GM19463 (cell line): ENCODE results near the gene SHISA9.

Source experiments
- ATAC-seq: cut with Tn5 transposase; IDR thresholded peaks from one replicate; pipeline ENCODE4 v1.9.1; 2021; ENCODE audit warnings: mild to moderate bottlenecking, moderate library complexity; ENCODE audit not compliant: unreplicated experiment

Gene SHISA9

GRCh38 chr16:12942861-12943260 is 41.5 kb downstream of the SHISA9 start:
- no peak for ATAC-seq

GRCh38 chr16:12944300-12944699 is 42.9 kb downstream of the SHISA9 start:
- ATAC-seq, result no peak

GRCh38 chr16:12951392-12951791 is 50.0 kb downstream of the SHISA9 start:
- ATAC-seq, result no peak

DNA sequence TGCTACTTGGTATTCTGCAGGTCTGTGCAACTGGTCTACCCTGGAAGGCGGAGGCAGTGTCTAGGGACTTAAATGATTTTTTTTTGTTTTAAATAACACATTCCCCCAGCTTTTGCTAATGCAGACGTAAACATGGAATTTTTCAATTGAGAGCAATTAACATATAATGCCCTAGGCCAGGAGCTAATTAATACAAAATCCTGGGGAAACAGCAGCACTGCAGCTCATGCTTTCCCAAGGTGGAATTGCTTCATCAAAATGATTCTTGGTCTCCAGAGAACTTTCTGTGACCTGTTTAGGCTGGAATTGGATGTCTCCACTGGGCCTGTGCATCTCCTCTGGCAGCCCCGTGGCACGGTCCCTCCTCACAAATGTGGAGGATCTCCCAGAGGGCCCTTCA is 50.6 kb downstream of the SHISA9 start:
- no peak for ATAC-seq

DNA sequence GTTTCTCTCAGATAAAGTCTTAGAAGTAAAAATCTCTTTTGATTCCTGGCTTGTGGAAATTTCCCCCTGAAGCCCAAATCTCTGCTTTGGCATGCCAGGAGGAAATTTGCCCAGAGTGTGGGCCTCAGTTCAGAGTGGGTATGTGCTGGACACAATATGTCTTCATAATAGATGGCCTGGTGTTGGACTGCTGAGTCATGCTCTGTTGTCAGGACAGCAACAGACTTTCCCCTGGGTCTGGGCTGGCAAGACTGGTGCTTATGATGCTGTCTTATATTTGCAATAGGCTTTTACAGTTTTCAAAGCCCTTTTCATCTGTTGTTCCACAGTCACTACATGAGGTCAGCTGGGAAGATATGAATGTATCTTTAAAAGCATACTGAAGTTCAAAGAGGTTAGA is 57.0 kb downstream of the SHISA9 start:
- ATAC-seq, result no peak

DNA sequence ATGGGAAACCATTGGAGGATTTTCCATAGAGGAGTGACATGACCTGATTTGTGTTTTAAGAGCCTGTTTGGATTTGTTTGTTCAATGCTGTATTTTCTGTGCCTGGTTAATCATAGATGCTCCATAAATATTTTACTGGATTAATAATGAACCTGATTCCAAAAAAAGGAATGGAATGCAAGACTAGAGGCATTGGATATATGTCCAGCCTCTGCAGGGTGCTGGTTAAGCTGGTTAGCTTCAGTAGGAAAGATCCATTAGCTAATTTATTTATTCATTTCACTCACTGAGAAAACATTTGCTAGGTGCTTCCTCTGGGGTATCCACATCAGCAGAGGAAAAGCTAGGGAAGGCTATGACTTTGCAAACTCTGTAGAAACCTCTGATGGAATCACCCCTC is 57.7 kb downstream of the SHISA9 start:
- no peak for ATAC-seq

DNA sequence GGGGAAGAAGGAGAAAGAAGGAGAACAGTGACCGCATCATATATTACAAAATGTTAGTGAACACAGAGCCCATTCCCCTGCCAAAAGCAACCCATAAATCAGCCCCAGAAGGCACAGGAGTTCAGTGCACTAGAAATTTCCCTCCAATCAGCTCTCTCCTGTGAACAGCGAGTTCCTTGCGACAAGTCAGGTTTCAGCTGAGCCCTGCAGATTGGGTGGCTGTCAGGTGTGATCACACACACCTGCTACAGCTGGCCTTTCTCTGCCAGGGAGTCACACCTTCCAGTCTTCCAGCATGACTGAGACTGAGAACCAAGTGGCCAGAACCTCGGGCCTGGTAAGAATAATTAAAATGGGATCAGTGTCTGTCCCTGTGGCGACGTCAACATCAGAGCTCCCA is 60.2 kb downstream of the SHISA9 start:
- ATAC-seq, result no peak

GRCh38 chr16:12964461-12964860 is 63.1 kb downstream of the SHISA9 start:
- no peak for ATAC-seq

DNA sequence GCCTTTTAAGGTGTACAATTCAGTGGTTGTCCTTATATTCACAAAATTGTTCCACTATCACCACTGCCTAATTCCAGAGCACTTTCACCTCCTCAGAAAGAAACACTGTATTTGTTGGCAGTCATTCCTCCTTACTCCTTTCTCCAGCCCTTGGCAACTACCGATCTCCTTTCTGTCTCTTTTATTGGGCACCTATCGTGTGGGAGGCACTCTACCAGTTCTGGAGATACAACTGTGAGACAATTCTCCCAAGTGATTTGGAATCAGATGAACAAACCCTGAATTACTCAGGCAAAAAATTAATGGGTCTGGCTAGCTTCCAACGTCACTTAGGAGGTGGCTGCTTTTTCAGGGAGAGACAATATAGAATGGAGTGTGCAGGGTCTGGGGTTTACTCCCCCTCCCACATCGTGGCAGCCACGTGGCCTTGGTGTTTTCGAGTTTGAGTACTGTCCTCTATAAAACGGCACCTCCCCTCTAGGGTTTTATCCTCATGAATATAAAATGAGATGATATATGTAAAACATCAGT is 63.9 kb downstream of the SHISA9 start:
- no peak for ATAC-seq

- ATAC-seq, result no peak
Measured at GRCh38 chr16:12971241-12971640, 69.8 kb downstream of the SHISA9 start.

- ATAC-seq, result no peak
Measured at GRCh38 chr16:12972246-12972645, 70.8 kb downstream of the SHISA9 start.

DNA sequence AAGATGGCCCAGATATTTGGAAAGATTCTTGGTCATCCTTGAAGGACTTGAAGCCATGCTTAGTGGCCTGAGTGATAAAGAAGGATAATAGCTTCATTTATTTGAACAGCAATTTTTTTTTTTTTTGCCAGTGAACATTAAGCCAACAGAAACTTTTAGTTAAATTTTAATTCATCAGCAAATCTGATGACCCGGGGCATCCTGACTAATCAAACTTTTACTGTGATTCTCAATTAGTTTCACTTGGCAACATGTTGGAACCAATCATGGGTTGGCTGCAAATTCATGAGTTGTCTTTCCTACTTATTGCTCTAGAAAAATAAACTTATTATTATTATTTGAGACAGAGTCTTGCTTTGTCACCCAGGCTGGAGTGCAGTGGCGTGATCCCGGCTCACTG is 74.4 kb downstream of the SHISA9 start:
- no peak for ATAC-seq

- no peak for ATAC-seq
Measured at GRCh38 chr16:12976496-12976895, 75.1 kb downstream of the SHISA9 start.

DNA sequence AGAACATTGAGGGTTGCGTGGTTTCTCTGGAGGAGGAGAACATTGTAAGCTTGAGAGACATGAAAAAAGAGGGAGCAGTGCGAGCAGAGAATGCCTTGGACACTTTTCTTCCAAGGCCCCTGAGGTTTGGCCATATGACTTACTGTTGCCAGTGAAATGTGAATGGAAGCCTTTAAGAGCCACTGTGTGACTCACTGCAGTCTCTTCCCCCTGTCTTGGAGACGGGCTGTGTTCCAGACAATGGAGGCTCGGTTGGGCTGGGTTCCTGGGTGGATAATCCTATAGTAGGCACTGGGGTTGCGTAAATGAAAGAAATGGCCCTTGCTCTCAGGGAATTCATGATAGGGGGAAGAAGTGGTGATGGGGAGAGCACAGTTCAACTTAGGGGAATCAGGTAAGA is 75.5 kb downstream of the SHISA9 start:
- no peak for ATAC-seq

DNA sequence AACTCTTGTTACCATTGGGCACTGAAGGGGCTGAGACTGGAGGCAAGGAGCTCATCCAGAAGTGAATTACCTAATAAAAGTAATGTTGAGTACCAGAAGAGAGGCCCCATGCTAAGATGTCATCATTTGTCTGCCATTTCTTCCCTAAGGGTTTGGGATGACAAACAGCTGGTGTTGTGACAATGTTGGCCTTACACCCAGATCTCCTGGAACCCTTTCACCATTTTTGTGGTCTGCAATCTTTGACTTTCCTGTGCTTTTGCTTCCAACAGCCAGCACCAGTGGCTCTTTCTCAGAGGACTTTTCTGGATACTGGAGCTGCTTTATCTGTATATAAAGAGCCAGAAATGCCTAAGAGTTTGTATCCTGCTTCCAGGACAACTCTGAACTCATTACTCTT is 84.1 kb downstream of the SHISA9 start:
- ATAC-seq, result no peak

DNA sequence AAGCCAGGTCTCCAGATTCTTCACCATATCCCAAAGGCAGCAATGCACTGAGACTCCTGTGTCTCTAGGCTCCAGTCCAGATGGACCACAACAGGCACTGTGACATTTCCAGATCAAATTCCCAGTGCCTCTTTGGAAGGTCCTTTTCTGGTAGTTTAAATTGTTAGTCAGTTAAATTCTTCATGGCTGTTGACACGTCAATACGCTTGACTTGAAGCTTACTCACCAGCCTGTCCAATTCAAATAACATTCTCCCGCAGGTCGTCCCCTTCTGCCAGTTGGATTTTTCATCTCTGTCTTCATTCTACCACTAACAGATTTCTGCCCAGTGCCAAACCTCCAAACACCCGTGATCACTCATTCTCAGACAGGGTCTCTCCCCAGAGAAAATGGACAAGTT is 86.7 kb downstream of the SHISA9 start:
- ATAC-seq, result no peak

DNA sequence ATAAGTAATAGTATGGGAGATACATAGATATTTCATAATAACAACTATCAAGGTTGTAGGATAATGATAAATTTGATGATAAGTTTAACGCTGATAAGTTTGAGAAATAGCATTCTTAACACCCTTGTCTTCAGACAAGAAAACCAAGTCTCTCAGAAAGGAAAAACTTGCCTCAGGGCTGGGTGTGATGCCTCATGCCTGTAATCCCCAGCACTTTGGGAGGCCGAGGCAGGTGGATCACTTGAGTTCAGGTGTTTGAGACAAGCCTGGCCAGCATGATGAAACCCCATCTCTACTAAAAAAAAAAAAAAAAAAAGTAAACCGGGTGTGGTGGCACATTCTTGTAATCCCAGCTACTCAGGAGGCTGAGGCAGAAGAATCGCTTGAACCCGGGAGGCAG is 90.7 kb downstream of the SHISA9 start:
- no peak for ATAC-seq

GRCh38 chr16:12994402-12994801 is 93.0 kb downstream of the SHISA9 start:
- no peak for ATAC-seq

- ATAC-seq, result no peak
Measured at GRCh38 chr16:12995721-12996372, 94.4 kb downstream of the SHISA9 start.

DNA sequence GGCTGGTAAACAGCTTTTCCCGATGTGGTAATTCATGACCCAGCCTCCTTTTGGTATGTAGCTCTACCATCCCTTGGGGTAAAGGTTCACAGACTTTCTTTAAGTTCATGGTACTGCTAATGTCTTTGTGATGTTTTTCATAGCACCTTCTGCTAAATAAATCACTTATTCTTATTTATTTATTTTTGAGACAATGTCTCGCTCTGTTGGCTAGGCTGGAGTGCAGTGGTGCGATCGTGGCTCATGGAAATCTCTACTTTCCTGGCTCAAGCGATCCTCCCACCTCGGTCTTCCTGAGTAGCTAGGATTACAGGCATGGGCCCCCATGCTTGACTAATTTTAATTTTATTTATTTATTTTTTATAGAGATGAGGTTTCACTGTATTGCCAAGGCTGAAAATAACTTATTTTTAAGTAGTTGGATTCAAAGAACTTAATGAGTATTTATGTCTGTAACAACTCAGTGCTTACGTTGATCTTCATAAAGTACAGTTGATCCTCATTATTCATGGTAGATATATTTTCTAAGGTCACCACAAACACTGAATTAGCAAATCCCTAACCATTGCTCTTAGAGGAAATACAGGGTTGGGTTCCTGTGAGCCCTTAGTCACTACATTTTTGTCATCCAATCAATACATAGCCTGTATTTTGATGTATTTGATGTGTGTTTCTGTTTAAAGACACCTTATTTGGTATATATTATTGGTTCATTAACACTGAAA is 97.1 kb downstream of the SHISA9 start:
- ATAC-seq, result no peak

- ATAC-seq, result no peak
Measured at GRCh38 chr16:12999368-12999767, 98.0 kb downstream of the SHISA9 start.

DNA sequence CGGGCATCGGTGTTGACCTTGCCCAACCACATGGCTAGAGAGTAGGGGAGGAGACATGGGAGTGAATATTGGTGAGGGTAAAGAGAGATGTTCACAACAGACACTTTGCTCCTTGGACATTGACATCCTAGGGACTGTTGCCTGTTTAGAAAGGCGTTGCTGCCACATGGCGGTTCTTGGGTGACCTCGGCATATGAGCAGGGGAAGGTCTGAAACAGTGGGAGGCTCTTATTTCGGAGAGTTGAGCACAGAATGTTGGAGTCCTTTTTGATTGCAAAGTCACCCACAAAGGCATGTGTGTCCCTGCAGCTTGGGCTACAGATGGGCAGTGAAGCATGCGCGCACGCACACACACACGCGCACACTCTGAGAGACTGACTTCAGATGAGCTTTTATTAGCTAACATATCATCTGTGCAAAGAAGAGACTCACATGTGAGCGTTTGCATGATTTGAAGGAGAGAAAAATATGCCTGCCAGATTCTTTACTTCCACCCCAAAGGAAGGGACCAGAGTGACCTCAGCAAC is 104.4 kb downstream of the SHISA9 start:
- ATAC-seq, result no peak
